ENCODE results near the gene MBNL3. TPM values are rescaled to one million over a fixed set of nuclear protein-coding genes. Genes with fewer than 3 reads are reported as not detected.

The MBNL3 gene
- total and polyA plus RNA-seq, 2 donors (not counting 3 experiments of a cell fraction or from before 2014, with no cell fraction given) = 1.8 to 5.6 TPM

DNA sequence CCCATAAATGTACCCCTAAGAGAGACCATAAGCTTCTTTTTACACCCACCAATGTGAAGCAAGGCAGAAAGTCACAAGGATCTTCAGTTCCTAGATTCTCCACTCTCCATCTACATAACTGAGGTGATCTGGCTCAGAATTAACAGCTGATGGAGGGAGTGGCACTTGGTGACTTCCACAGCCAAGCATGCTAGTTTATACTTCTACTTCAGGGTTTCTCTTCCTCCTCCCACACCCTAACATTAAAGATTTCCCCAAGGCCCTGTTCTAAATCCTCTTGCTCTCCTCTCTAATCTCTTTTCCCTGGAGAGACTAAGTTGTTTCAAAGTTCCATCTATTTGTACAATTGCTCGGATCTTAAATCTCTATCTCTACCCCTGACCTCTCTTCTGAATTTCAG is 81.1 kb downstream of the MBNL3 start:
- no peaks in the 10 kb centered on the region for H3K36me3 ChIP-seq (ENCODE audit: control insufficient read depth in 2 of 2, extremely low read depth in 1 of 2, insufficient read depth in 2 of 2, low read length in 2 of 2)
- H3K4me3 ChIP-seq (replicated peaks in 1 of 3; ENCODE audit: insufficient read depth in 1 of 3, low read depth in 1 of 3, low read length in 3 of 3) = no peak overlapping the region
- dilution Hi-C loops (cut with MboI; ENCODE audit: extremely low pct_ligation_motif_present, low sequenced_read_pairs) = no loop called here
- intact Hi-C loops (cut with micrococcal nuclease) = no loop called here
- H4K20me1 ChIP-seq (replicated peaks; ENCODE audit: control insufficient read depth, extremely low read depth, insufficient read depth, low read length) = no peaks in the 10 kb centered on the region
- no peaks in the 10 kb centered on the region for H3K79me2 ChIP-seq (ENCODE audit: control insufficient read depth, insufficient read depth, low read length)
- TF ChIP-seq POLR2AphosphoS5 (IDR thresholded peaks at IDR 0.05; ENCODE audit: insufficient read depth, low read depth, low read length) (no peak), GATA2 (IDR thresholded peaks at IDR 0.05; ENCODE audit: insufficient read depth, insufficient read length, low read depth, low read length) (no peak), EZH2 (IDR thresholded peaks at IDR 0.05; ENCODE audit: borderline replicate concordance, low read depth, low read length, severe bottlenecking) (no peak), FOS (IDR thresholded peaks at IDR 0.05; ENCODE audit: borderline replicate concordance, insufficient read depth, low read length) (no peak), CTCF (IDR thresholded peaks at IDR 0.05; ENCODE audit: extremely low read depth in 1 of 2, insufficient read depth in 1 of 2, low read depth in 1 of 2, low read length in 2 of 2) (no peak), POLR2A (IDR thresholded peaks at IDR 0.05; ENCODE audit: low read depth, low read length) (no peak), MYC (IDR thresholded peaks at IDR 0.05; ENCODE audit: low read depth, low read length) (no peak), JUN (IDR thresholded peaks at IDR 0.05; ENCODE audit: borderline replicate concordance, insufficient read depth, insufficient read length, low read depth) (no peak)
- TF ChIP-seq, protein P1, sequence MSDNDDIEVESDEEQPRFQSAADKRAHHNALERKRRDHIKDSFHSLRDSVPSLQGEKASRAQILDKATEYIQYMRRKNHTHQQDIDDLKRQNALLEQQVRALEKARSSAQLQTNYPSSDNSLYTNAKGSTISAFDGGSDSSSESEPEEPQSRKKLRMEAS (IDR thresholded peaks at IDR 0.05; ENCODE audit: insufficient read depth, insufficient read length) = no peak
- no peaks in the 10 kb centered on the region for H3K9me3 ChIP-seq (replicated peaks; ENCODE audit: control insufficient read depth, insufficient read depth, low read length)
- ChIA-PET CTCF (no interaction called here), POLR2A (no interaction called here)
- no peaks in the 10 kb centered on the region for H3K4me1 ChIP-seq (ENCODE audit: control insufficient read depth, extremely low read depth, insufficient read depth, low read length)
- no peak for DNase-seq (ENCODE audit: low read depth, low spot score)
- H3K27ac ChIP-seq (ENCODE audit: insufficient read depth, low read depth, low read length) = no peak overlapping the region
- H3K9me1 ChIP-seq (replicated peaks; ENCODE audit: control insufficient read depth, extremely low read depth, insufficient read depth, low read length) = no peaks in the 10 kb centered on the region
- no peak overlapping the region for H2AFZ ChIP-seq (ENCODE audit: low read depth, low read length)
- H3K9ac ChIP-seq (replicated peaks; ENCODE audit: extremely low read depth, insufficient read depth, low read length) = no peak overlapping the region
- no TSS peak for BruUV-seq (replicated peaks)
- FAIRE-seq = no peak
- no peaks in the 10 kb centered on the region for H3K27me3 ChIP-seq (ENCODE audit: control insufficient read depth in 2 of 2, insufficient read depth in 2 of 2, low read length in 2 of 2)
- H3K4me2 ChIP-seq (ENCODE audit: insufficient read depth, low read length) = no peak overlapping the region
